ENCODE measurements around the gene LBHD2. TPM values are rescaled to one million over a fixed set of nuclear protein-coding genes. Genes with fewer than 3 reads are reported as not detected.
"Not testable (repeated sequence)": the region's sequence is repeated elsewhere in the genome, so short reads cannot be mapped to it uniquely, and the experiment has no call there.

The LBHD2 gene
- total and polyA plus RNA-seq, 2 donors, result not detected

GRCh38 chr14:103109535-103110441 is 25.8 kb downstream of the LBHD2 start:
- Histone ChIP-seq H3K27ac (ENCODE audit: low read depth) (peak overlapping the region; percentile 54), H3K4me1 (ENCODE audit: insufficient read depth) (no peaks in the 10 kb centered on the region), H3K36me3 (ENCODE audit: insufficient read depth) (no peaks in the 10 kb centered on the region), H3K4me3 (ENCODE audit: low read depth, low read length) (no peak overlapping the region)
- WGBS, result 45% methylated on average over 32 of the region's 32 CpGs
- no peak for DNase-seq (ENCODE audit: extremely low spot score)

- no peaks in the 10 kb centered on the region for H3K4me1 ChIP-seq (ENCODE audit: insufficient read depth)
- H3K36me3 ChIP-seq (ENCODE audit: insufficient read depth), result no peaks in the 10 kb centered on the region
- no peak for DNase-seq (ENCODE audit: extremely low spot score)
- WGBS, result 64% methylated on average over 14 of the region's 14 CpGs
- no peak overlapping the region for H3K27ac ChIP-seq (ENCODE audit: low read depth)
- H3K4me3 ChIP-seq (ENCODE audit: low read depth, low read length), result no peak overlapping the region
Observed at GRCh38 chr14:103110681-103111231, 26.7 kb downstream of the LBHD2 start.

GRCh38 chr14:103111232-103111868 is 27.3 kb downstream of the LBHD2 start:
- Histone ChIP-seq H3K4me3 (ENCODE audit: low read depth, low read length) (no peak overlapping the region), H3K36me3 (ENCODE audit: insufficient read depth) (no peaks in the 10 kb centered on the region), H3K4me1 (ENCODE audit: insufficient read depth) (no peaks in the 10 kb centered on the region), H3K27ac (ENCODE audit: low read depth) (no peak overlapping the region)
- DNase-seq (ENCODE audit: extremely low spot score), result no peak
- WGBS, result 86% methylated on average over 6 of the region's 6 CpGs

- Histone ChIP-seq H3K36me3 (ENCODE audit: insufficient read depth) (no peaks in the 10 kb centered on the region), H3K4me3 (ENCODE audit: low read depth, low read length) (no peak overlapping the region), H3K4me1 (ENCODE audit: insufficient read depth) (no peaks in the 10 kb centered on the region), H3K27ac (ENCODE audit: low read depth) (no peak overlapping the region)
- no peak for DNase-seq (ENCODE audit: extremely low spot score)
- 79% methylated on average over 11 of the region's 11 CpGs for WGBS
Observed at GRCh38 chr14:103112400-103113243, 28.6 kb downstream of the LBHD2 start.

GRCh38 chr14:103113303-103113702 is 29.3 kb downstream of the LBHD2 start:
- DNase-seq (ENCODE audit: extremely low spot score), result no peak
- no peaks in the 10 kb centered on the region for H3K36me3 ChIP-seq (ENCODE audit: insufficient read depth)
- 88% methylated on average over 5 of the region's 5 CpGs for WGBS
- no peak overlapping the region for H3K27ac ChIP-seq (ENCODE audit: low read depth)
- no peak overlapping the region for H3K4me3 ChIP-seq (ENCODE audit: low read depth, low read length)
- no peaks in the 10 kb centered on the region for H3K4me1 ChIP-seq (ENCODE audit: insufficient read depth)

- Histone ChIP-seq H3K4me1 (ENCODE audit: insufficient read depth) (no peaks in the 10 kb centered on the region), H3K4me3 (ENCODE audit: low read depth, low read length) (no peak overlapping the region), H3K27ac (ENCODE audit: low read depth) (no peak overlapping the region), H3K36me3 (ENCODE audit: insufficient read depth) (no peaks in the 10 kb centered on the region)
- no peak for DNase-seq (ENCODE audit: extremely low spot score)
- WGBS, result 88% methylated on average over 13 of the region's 13 CpGs
Observed at GRCh38 chr14:103113774-103114173, 29.8 kb downstream of the LBHD2 start.

GRCh38 chr14:103115086-103115679 is 31.2 kb downstream of the LBHD2 start:
- not testable (repeated sequence) for H3K4me3 ChIP-seq (ENCODE audit: low read depth, low read length); DNase-seq (ENCODE audit: extremely low spot score); H3K27ac ChIP-seq (ENCODE audit: low read depth); H3K36me3 ChIP-seq (ENCODE audit: insufficient read depth); H3K4me1 ChIP-seq (ENCODE audit: insufficient read depth)
- 64% methylated on average over 12 of the region's 12 CpGs for WGBS

GRCh38 chr14:103115845-103116572 is 32.0 kb downstream of the LBHD2 start:
- no peaks in the 10 kb centered on the region for H3K4me1 ChIP-seq (ENCODE audit: insufficient read depth)
- 88% methylated on average over 10 of the region's 10 CpGs for WGBS
- no peaks in the 10 kb centered on the region for H3K36me3 ChIP-seq (ENCODE audit: insufficient read depth)
- H3K27ac ChIP-seq (ENCODE audit: low read depth), result no peak overlapping the region
- DNase-seq (ENCODE audit: extremely low spot score), result no peak
- H3K4me3 ChIP-seq (ENCODE audit: low read depth, low read length), result no peak overlapping the region

GRCh38 chr14:103116636-103117035 is 32.6 kb downstream of the LBHD2 start:
- no peak overlapping the region for H3K4me3 ChIP-seq (ENCODE audit: low read depth, low read length)
- no peaks in the 10 kb centered on the region for H3K4me1 ChIP-seq (ENCODE audit: insufficient read depth)
- DNase-seq (ENCODE audit: extremely low spot score), result no peak
- no peak overlapping the region for H3K27ac ChIP-seq (ENCODE audit: low read depth)
- no peaks in the 10 kb centered on the region for H3K36me3 ChIP-seq (ENCODE audit: insufficient read depth)
- 85% methylated on average over 17 of the region's 17 CpGs for WGBS

- H3K4me3 ChIP-seq (ENCODE audit: low read depth, low read length); H3K36me3 ChIP-seq (ENCODE audit: insufficient read depth); DNase-seq (ENCODE audit: extremely low spot score); H3K27ac ChIP-seq (ENCODE audit: low read depth); H3K4me1 ChIP-seq (ENCODE audit: insufficient read depth): not testable (repeated sequence)
- 97% methylated on average over 7 of the region's 7 CpGs for WGBS
Observed at GRCh38 chr14:103117499-103117898, 33.5 kb downstream of the LBHD2 start.

GRCh38 chr14:103118018-103118662 is 34.1 kb downstream of the LBHD2 start:
- 37% methylated on average over 10 of the region's 10 CpGs for WGBS
- DNase-seq (ENCODE audit: extremely low spot score), result no peak
- Histone ChIP-seq H3K27ac (ENCODE audit: low read depth) (no peak overlapping the region), H3K36me3 (ENCODE audit: insufficient read depth) (no peaks in the 10 kb centered on the region), H3K4me1 (ENCODE audit: insufficient read depth) (no peaks in the 10 kb centered on the region), H3K4me3 (ENCODE audit: low read depth, low read length) (no peak overlapping the region)

- 78% methylated on average over 9 of the region's 9 CpGs for WGBS
- Histone ChIP-seq H3K27ac (ENCODE audit: low read depth) (no peak overlapping the region), H3K4me1 (ENCODE audit: insufficient read depth) (no peaks in the 10 kb centered on the region), H3K4me3 (ENCODE audit: low read depth, low read length) (no peak overlapping the region), H3K36me3 (ENCODE audit: insufficient read depth) (no peaks in the 10 kb centered on the region)
- no peak for DNase-seq (ENCODE audit: extremely low spot score)
Observed at GRCh38 chr14:103118663-103119404, 34.8 kb downstream of the LBHD2 start.
